Stimulated activated CD4-positive, alpha-beta T cell treated with anti-CD3 and anti-CD28 coated beads, Interleukin-1b, Interleukin-23, amount 100 ng/mL, for 24 hours (primary cell): ENCODE measurements around the gene PSTPIP1.

Experiments used
- DNase-seq, 4 experiments: peaks; one replicate each; pipeline ENCODE4 v3.0.0-alpha.2; 2020; ENCODE audit warnings: low read depth in 4 of 4, low spot score in 1 of 4

The PSTPIP1 gene

GRCh38 chr15:77042245-77042919 lies 47.5 kb downstream of the PSTPIP1 start:
- DNase-seq, result no peak

GRCh38 chr15:77042955-77043920 lies 48.3 kb downstream of the PSTPIP1 start:
- DNase-seq, result no peak

GRCh38 chr15:77044228-77045042 lies 49.5 kb downstream of the PSTPIP1 start:
- DNase-seq, result no peak

- no peak for DNase-seq
These were observed 51.1 kb downstream of the PSTPIP1 start for GRCh38 chr15:77045985-77046384.

- no peak for DNase-seq
These were observed 51.9 kb downstream of the PSTPIP1 start for GRCh38 chr15:77046704-77047412.

- no peak for DNase-seq
These were observed 53.4 kb downstream of the PSTPIP1 start for GRCh38 chr15:77048135-77048876.

GRCh38 chr15:77052556-77052955 lies 57.6 kb downstream of the PSTPIP1 start:
- no peak for DNase-seq

- no peak for DNase-seq
These were observed 58.8 kb downstream of the PSTPIP1 start for GRCh38 chr15:77053709-77054108.

- DNase-seq, result no peak
These were observed 62.1 kb downstream of the PSTPIP1 start for GRCh38 chr15:77057072-77057471.

GRCh38 chr15:77057685-77058084 lies 62.8 kb downstream of the PSTPIP1 start:
- no peak for DNase-seq

- no peak for DNase-seq
These were observed 63.5 kb downstream of the PSTPIP1 start for GRCh38 chr15:77058468-77058867.

- DNase-seq, result no peak
These were observed 64.9 kb downstream of the PSTPIP1 start for GRCh38 chr15:77059786-77060361.

GRCh38 chr15:77060546-77060945 lies 65.6 kb downstream of the PSTPIP1 start:
- no peak for DNase-seq

- DNase-seq, result no peak
These were observed 68.3 kb downstream of the PSTPIP1 start for GRCh38 chr15:77063249-77063648.

- no peak for DNase-seq
These were observed 69.1 kb downstream of the PSTPIP1 start for GRCh38 chr15:77064063-77064462.

- no peak for DNase-seq
These were observed 69.8 kb downstream of the PSTPIP1 start for GRCh38 chr15:77064539-77065308.

- DNase-seq, result no peak
These were observed 72.2 kb downstream of the PSTPIP1 start for GRCh38 chr15:77066971-77067690.

- no peak for DNase-seq
These were observed 72.9 kb downstream of the PSTPIP1 start for GRCh38 chr15:77067691-77068367.
